HG03066 (cell line): ENCODE results near the gene ITIH3.

Source experiments
- ATAC-seq: cut with Tn5 transposase; IDR thresholded peaks from one replicate; pipeline ENCODE4 v1.9.1; 2021; ENCODE audit warnings: low read depth; ENCODE audit not compliant: unreplicated experiment

The ITIH3 gene

DNA sequence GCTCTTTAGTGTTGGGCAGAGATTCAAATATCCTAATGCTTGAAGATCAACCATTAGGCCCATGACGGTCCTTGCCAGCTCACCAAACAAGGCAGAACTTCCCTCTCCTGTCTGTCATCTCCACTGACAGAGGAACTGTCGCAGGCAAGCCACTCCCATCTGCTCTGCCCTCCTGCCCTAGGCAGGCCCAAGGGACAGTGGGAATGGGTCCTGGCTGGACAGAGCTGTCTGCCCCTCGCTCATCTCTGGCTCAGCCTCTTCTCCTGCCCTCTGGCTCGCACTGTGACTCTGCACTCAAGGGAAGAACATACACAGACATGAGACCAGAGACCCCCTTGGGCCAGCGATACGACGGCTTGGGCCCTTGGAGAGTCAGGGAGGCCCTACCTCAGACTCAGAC, 47.8 kb downstream of the ITIH3 start:
- no peak for ATAC-seq

DNA sequence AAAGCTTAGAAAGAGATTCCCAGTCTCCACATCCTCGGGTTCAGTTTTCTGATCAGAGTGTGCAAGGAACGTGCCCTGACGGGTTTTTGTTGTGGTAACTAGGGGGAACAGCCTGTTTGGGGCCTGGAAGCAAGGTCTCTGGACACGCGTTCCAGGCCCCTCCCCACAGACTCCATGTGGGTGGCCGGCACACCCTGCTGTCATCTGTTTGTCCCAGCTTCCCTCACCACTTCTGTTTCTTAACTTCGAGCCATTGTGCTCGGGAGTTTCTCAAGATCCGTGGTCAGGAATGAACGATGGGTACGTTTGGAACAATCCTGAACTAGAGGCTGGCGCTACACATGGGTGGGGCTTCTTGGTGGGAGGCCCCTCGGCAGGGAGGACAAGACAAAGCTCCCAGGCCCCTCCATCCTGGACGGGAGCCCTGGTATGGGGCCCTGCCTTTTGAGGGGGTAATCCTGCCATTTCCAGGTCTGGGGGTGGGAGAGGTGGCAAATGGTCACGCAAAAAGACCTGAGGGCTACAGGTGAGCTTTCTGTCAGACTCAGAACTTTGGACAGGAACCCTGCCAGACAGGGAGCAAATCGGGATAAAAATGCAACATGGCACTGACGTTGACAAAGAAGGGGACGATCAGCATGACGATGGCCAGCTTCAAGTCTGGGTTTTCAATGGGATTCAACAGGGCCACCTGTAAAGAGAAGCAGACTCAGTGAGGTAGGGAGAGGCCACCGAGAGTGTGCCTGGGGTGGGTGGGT, 48.7 kb downstream of the ITIH3 start:
- no peak for ATAC-seq

GRCh38 chr3:52843881-52844280, 49.3 kb downstream of the ITIH3 start:
- ATAC-seq = no peak

- ATAC-seq = no peak
Measured at GRCh38 chr3:52844290-52844975, 49.8 kb downstream of the ITIH3 start.

DNA sequence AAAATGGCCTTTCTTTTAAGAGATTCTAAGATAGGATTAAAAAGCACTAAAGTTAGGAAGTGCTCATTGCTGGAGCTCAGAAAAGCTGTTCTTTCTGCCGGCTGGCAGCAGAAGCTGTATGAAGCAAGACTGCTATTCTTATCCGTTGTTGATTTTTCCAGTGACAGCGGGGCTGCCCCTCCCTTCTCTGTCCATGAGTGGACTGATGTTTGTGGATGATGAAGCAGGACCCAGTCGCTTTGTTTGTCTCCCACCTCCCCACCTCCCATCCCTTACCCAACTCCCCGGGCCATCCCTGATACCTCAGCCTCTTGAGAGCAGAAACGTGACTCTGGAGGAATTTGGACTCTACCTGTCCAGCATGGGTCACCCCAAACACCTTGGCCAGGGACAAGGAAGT, 50.6 kb downstream of the ITIH3 start:
- no peak for ATAC-seq

DNA sequence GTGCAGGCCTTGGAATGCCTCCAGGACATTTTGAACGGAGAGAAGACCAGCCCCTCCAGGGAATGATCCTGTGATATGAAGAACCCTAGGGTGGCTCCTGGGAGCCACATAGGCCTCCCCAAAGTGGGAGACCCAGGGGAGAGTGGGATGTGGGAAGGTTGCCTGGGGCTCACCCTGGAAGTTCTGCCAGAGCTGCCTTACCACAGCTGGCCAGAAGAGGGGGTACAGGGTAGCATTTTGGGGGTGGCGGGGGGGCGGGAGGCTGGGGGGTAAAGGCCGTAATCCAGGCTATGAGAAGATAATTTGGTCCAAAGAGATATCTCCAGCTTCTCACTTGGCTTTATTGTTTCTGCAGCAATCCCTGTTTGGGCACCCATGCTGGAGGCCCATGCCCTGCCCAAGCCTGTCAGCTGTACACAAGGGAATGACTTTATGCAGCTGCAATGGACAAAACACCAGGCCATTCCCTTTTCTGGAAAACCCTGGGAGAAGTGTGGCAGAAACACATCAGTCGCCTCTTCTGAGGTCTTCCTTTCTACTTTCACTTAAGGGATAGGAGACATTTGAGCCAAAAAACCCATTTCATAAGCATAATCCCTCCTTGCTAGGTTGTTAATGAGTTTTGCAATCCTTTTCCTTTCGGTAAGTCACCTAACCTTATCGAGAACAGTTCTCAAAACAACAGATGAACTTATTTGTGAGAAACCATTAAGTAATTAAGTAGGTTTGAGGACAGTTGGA, 51.3 kb downstream of the ITIH3 start:
- no peak for ATAC-seq

- no peak for ATAC-seq
Measured at GRCh38 chr3:52846432-52846965, 51.9 kb downstream of the ITIH3 start.

GRCh38 chr3:52847241-52847640, 52.6 kb downstream of the ITIH3 start:
- ATAC-seq = no peak

DNA sequence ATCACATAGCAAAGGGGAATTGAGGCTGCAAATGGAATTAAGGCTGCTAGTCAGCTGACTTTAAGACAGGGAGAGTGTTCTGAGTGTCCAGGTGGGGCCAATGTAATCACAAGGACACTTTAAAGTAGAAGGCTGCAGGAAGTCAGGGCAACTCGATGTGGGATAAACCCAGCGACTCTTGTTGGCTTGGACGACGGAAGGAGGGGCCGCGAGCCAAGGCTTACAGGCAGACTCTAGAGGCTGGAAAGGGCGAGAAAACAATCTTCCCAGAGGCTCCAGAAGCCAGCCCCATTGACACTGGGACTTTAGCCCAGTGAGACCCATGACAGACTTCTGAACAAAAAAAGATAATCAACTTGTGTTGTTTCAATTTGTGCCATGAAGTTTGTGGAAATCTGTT, 53.1 kb downstream of the ITIH3 start:
- ATAC-seq = no peak

GRCh38 chr3:52848617-52849016, 54.0 kb downstream of the ITIH3 start:
- no peak for ATAC-seq

DNA sequence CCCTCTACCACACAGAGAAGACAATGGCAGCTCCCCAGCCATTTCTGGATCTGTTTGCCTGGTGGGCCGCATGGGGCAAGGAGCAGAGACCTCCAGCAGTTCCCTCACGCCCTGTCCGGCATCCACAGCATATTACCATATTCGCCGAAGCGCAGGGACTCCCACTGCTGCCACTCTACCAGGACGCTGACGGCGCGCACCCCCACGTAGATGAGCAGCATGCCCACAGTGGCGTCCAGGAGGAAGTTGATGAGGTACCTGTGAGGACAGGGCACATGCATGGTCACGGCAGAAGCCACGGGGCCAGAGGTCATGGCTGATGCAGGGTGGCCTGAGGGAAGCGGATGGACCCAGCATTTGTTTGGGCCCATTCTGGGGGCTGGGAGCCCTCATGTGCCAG, 55.1 kb downstream of the ITIH3 start:
- ATAC-seq = no peak

DNA sequence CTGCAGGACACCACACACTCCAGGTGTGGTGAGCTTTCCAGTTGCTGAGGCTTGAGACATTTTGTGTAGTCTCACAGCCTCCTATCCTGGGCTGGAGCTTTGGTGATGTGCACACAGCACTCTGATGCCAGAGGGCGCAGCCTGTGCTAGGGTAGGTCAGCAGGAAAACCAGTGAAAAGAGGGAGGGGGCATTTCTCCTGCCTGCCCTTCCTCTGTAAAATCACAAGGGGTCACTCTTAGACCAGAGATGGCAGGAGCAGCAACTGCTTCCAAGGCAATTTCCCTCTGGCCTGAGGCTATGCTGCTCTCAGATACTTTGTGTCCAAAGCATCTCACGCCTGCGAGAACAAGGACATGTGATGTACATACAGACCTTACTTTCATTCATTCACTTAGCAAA, 56.8 kb downstream of the ITIH3 start:
- no peak for ATAC-seq

- ATAC-seq = no peak
Measured at GRCh38 chr3:52852419-52852818, 57.8 kb downstream of the ITIH3 start.

DNA sequence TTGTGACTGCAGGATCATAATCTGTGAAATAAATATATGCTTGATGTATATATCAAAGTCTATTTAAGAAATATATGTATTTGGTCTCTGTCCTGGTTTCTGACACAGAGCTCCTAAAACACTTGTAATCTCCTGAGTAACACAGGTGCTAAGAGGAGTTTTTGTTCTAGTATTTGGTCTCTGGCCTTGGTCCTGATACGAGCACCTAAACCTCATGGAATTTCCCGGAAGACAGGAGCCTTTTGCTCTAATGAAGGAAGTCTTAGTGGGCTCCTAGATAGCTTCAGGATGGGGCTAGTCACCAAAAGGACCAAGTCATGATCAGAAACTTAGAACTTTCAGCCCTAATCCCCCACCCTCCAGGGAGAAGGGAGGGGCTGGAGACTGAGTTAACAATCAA, 59.4 kb downstream of the ITIH3 start:
- no peak for ATAC-seq

DNA sequence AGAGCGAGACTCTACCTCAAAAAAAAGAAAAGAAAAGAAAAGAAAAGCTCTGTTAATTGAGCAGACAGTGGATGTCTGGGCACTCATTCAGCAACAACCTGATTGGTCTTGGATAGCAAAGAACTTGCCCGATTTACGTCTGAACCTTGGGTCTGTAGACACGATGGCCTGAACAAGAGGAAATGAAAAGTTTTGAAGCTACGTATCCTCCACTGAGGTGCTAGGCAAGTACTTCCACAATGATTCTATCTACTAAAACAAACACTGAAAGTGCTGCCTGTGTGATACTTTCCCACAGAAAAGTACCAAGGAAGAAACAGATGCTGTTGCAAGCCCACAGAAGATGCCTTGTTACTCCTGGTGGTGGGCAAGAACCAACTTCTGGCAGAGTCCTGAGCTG, 62.1 kb downstream of the ITIH3 start:
- no peak for ATAC-seq

GRCh38 chr3:52857133-52857532, 62.5 kb downstream of the ITIH3 start:
- ATAC-seq = no peak

DNA sequence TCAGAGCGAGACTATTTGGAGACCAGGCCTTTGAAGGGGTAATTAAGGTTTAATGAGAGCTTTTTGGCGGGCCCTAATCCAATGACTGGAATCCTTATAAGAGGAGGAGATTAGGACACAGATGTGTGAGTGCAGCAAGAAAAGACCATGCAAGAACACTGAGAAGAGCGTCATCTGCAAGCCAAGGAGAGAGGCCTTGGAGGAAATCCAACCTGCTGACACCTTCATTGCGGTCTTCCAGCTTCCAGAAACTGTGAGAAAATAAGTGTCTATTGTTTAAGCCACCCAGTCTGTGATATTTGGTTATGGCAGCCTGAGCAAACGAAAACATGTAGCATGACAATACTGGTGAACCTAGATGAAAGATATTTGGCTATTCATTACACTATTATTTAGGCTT, 63.3 kb downstream of the ITIH3 start:
- no peak for ATAC-seq
